H1 (cell line): ENCODE results near the gene EBF3. TPM values are rescaled to one million over a fixed set of nuclear protein-coding genes. Genes with fewer than 3 reads are reported as not detected.

Source experiments
- CTCF ChIA-PET: fragments of 300-600 bp; sonication (Branson Sonifier 250); formaldehyde crosslinking; loops from one replicate; lab custom pipeline; 2021; ENCODE audit not compliant: partially characterized antibody; lab: Charles Lee
- POLR2A ChIA-PET: fragments of 300-600 bp; sonication (Branson Sonifier 250); formaldehyde crosslinking; loops from one replicate; lab custom pipeline; 2021; ENCODE audit warnings: inconsistent platforms; ENCODE audit not compliant: partially characterized antibody; lab: Charles Lee
- DNase-seq, 2 experiments: peaks; one replicate each; pipeline versions ENCODE4 v3.0.0 to v3.0.0-alpha.2; 2010 to 2022; ENCODE audit warnings: low spot score in 2 of 2, low read depth in 1 of 2, mixed read lengths in 1 of 2
- FAIRE-seq: peaks from 2 replicates; lab custom pipeline; 2011; peaks lifted over from hg19 to GRCh38; lab: Jason Lieb, UNC
- H2AFZ ChIP-seq: 2 replicates; pipeline ENCODE4 v1.8.1; 2012; ENCODE audit warnings: low read length, inconsistent platforms
- H2AK5ac ChIP-seq: 2 replicates; pipeline ENCODE4 v1.6.1; 2013; ENCODE audit warnings: low read depth, low read length
- H2BK120ac ChIP-seq: replicated peaks from 2 replicates; pipeline ENCODE3; 2013; ENCODE audit warnings: low read depth, low read length, inconsistent platforms
- H2BK12ac ChIP-seq: 2 replicates; pipeline ENCODE4 v1.6.1; 2013; ENCODE audit warnings: low read depth, low read length
- H2BK15ac ChIP-seq: 2 replicates; pipeline ENCODE4 v1.6.1; 2013; ENCODE audit warnings: low read length
- H2BK20ac ChIP-seq: 2 replicates; pipeline ENCODE4 v1.6.1; 2013; ENCODE audit warnings: low read length
- H2BK5ac ChIP-seq: 2 replicates; pipeline ENCODE4 v1.6.1; 2013; ENCODE audit warnings: low read depth, low read length
- H3K14ac ChIP-seq: 2 replicates; pipeline ENCODE4 v1.6.1; 2013; ENCODE audit warnings: inconsistent platforms; ENCODE audit not compliant: insufficient read length
- H3K18ac ChIP-seq: 2 replicates; pipeline ENCODE4 v1.6.1; 2013; ENCODE audit warnings: low read length; ENCODE audit errors: extremely low read depth
- H3K23ac ChIP-seq: 2 replicates; pipeline ENCODE4 v1.6.1; 2013; ENCODE audit warnings: inconsistent platforms; ENCODE audit not compliant: insufficient read length
- H3K23me2 ChIP-seq: 2 replicates; pipeline ENCODE4 v1.6.1; 2013; ENCODE audit warnings: low read depth, low read length
- H3K27ac ChIP-seq: 2 replicates; pipeline ENCODE4 v1.6.1; 2011; ENCODE audit warnings: low read depth, low read length, inconsistent platforms
- H3K27me3 ChIP-seq, 4 experiments: replicated peaks in 1 of 4; 1 replicate in 1 of 4; 2 replicates in 3 of 4; pipeline versions ENCODE4 v1.6.1 to v1.8.1; 2011 to 2013; ENCODE audit warnings: low read length in 3 of 4, mild to moderate bottlenecking in 3 of 4, inconsistent platforms in 2 of 4, mixed read lengths in 2 of 4, moderate library complexity in 1 of 4; ENCODE audit not compliant: control insufficient read depth in 3 of 4, insufficient read depth in 3 of 4; ENCODE audit errors: extremely low read depth in 1 of 4
- H3K36me3 ChIP-seq, 4 experiments: 2 replicates each; pipeline versions ENCODE4 v1.6.1 to v1.8.1; 2011 to 2013; ENCODE audit warnings: mild to moderate bottlenecking in 4 of 4, low read length in 3 of 4, moderate library complexity in 2 of 4, control low read depth in 1 of 4, inconsistent platforms in 1 of 4; ENCODE audit not compliant: insufficient read depth in 4 of 4, control insufficient read depth in 2 of 4
- H3K4ac ChIP-seq: replicated peaks from 2 replicates; pipeline ENCODE3; 2013; ENCODE audit warnings: low read length, low read depth, mixed read lengths, inconsistent platforms; ENCODE audit not compliant: insufficient read length
- H3K4me1 ChIP-seq, 4 experiments: replicated peaks in 1 of 4; 1 replicate in 1 of 4; 2 replicates in 3 of 4; pipeline versions ENCODE4 v1.6.1 to v1.8.1; 2011 to 2013; ENCODE audit warnings: low read length in 3 of 4, inconsistent platforms in 2 of 4, mixed read lengths in 1 of 4; ENCODE audit not compliant: insufficient read depth in 4 of 4, control insufficient read depth in 3 of 4
- H3K4me2 ChIP-seq, 2 experiments: 2 replicates each; pipeline versions ENCODE4 v1.6.1 to v1.8.1; 2011 to 2013; ENCODE audit warnings: low read depth in 2 of 2, low read length in 2 of 2, control low read depth in 1 of 2, inconsistent platforms in 1 of 2, mild to moderate bottlenecking in 1 of 2; ENCODE audit not compliant: insufficient read depth in 1 of 2
- H3K4me3 ChIP-seq, 4 experiments: fragments of 200-600, 300-600 bp in 1 of 4; sonication (generic), shearing (Covaris generic), sonication (Bioruptor Twin) in 1 of 4; 2 replicates each; pipeline versions ENCODE4 v1.5.1 to v1.8.1; 2011 to 2016; ENCODE audit warnings: low read length in 4 of 4, low read depth in 3 of 4, control low read depth in 2 of 4, inconsistent platforms in 2 of 4, mild to moderate bottlenecking in 2 of 4, mixed read lengths in 1 of 4, moderate library complexity in 1 of 4; ENCODE audit not compliant: insufficient read depth in 2 of 4; ENCODE audit errors: extremely low read depth in 1 of 4
- H3K56ac ChIP-seq: replicated peaks from 2 replicates; pipeline ENCODE3; 2013; ENCODE audit warnings: low read depth, mild to moderate bottlenecking, mixed read lengths, low read length, inconsistent platforms; ENCODE audit not compliant: insufficient read length
- H3K79me1 ChIP-seq: 2 replicates; pipeline ENCODE4 v1.6.1; 2013; ENCODE audit warnings: low read depth, low read length, control low read depth
- H3K79me2 ChIP-seq, 2 experiments: 2 replicates each; pipeline versions ENCODE4 v1.6.1 to v1.8.1; 2012 to 2013; ENCODE audit warnings: low read length in 2 of 2, mild to moderate bottlenecking in 2 of 2, inconsistent platforms in 1 of 2; ENCODE audit not compliant: insufficient read depth in 2 of 2, control insufficient read depth in 1 of 2
- H3K9ac ChIP-seq, 4 experiments: replicated peaks in 1 of 4; 1 replicate in 1 of 4; 2 replicates in 3 of 4; pipeline versions ENCODE4 v1.6.1 to v1.8.1; 2011 to 2013; ENCODE audit warnings: low read depth in 3 of 4, low read length in 3 of 4, control low read depth in 2 of 4, mild to moderate bottlenecking in 2 of 4, moderate library complexity in 2 of 4, inconsistent platforms in 1 of 4; ENCODE audit errors: extremely low read depth in 1 of 4
- H3K9me3 ChIP-seq, 2 experiments: 2 replicates each; pipeline versions ENCODE4 v1.6.1 to v1.8.1; 2012 to 2013; ENCODE audit warnings: mild to moderate bottlenecking in 2 of 2, moderate library complexity in 2 of 2, control low read depth in 1 of 2, inconsistent platforms in 1 of 2, low read depth in 1 of 2, low read length in 1 of 2, mixed read lengths in 1 of 2; ENCODE audit not compliant: insufficient read depth in 2 of 2
- H4K20me1 ChIP-seq, 2 experiments: replicated peaks in 1 of 2; 2 replicates each; pipeline versions ENCODE3 to v1.8.1; 2011 to 2013; ENCODE audit warnings: inconsistent platforms in 2 of 2, low read length in 2 of 2, mild to moderate bottlenecking in 1 of 2; ENCODE audit not compliant: insufficient read depth in 2 of 2, control insufficient read depth in 1 of 2
- H4K5ac ChIP-seq: 2 replicates; pipeline ENCODE4 v1.6.1; 2013; ENCODE audit warnings: low read length, low read depth, mixed read lengths, inconsistent platforms; ENCODE audit not compliant: insufficient read length
- H4K8ac ChIP-seq: 2 replicates; pipeline ENCODE4 v1.8.0; 2013; ENCODE audit warnings: mild to moderate bottlenecking, moderate library complexity, low read length, inconsistent platforms; ENCODE audit not compliant: insufficient read depth; ENCODE audit errors: extremely low read depth
- H4K91ac ChIP-seq: replicated peaks from 2 replicates; pipeline ENCODE3; 2013; ENCODE audit warnings: low read length, mixed read lengths, inconsistent platforms; ENCODE audit not compliant: insufficient read length
- BRCA1 ChIP-seq: IDR thresholded peaks from 2 replicates; pipeline ENCODE4 v1.6.1; 2012; ENCODE audit warnings: low read depth, low read length, improper control_type of control experiment
- GABPA ChIP-seq: IDR thresholded peaks from 2 replicates; pipeline ENCODE4 v1.6.1; 2011; ENCODE audit warnings: mild to moderate bottlenecking, low read length, moderate library complexity, borderline replicate concordance; ENCODE audit not compliant: insufficient read depth
- SAP30 ChIP-seq: fragments of 300-600 bp; sonication (generic); IDR thresholded peaks from 2 replicates; pipeline ENCODE4 v1.7.1; 2012; ENCODE audit warnings: low read length, moderate library complexity, mild to moderate bottlenecking, inconsistent platforms; ENCODE audit not compliant: insufficient read depth, insufficient replicate concordance
- SRF ChIP-seq: IDR thresholded peaks from 2 replicates; pipeline ENCODE4 v1.6.1; 2011; ENCODE audit warnings: mild to moderate bottlenecking, low read depth, low read length, moderate library complexity
- WGBS, 2 experiments: shearing (Covaris generic) in 1 of 2; methylation state at CpG; one replicate each; pipeline versions ENCODE4 v1.1.6 to v1.1.7; 2013 to 2015; ENCODE audit warnings: low lambda C conversion rate in 2 of 2, mixed read lengths in 2 of 2, inconsistent platforms in 1 of 2, low coverage in 1 of 2, missing lambda C conversion rate in 1 of 2; ENCODE audit not compliant: insufficient replicate concordance in 2 of 2, insufficient coverage in 1 of 2, insufficient read length in 1 of 2; ENCODE audit errors: extremely low coverage in 1 of 2, missing lambda C conversion rate in 1 of 2; 5-methylcytosine and 5-hydroxymethylcytosine counted together
- polyA plus RNA-seq, 7 experiments: library from polyadenylated mRNA; depleted of rRNA in 3 of 7; stranded (reverse) in 5 of 7; unstranded in 2 of 7; fragments of >200 nt in 5 of 7; fragments of 200-250 nt in 2 of 7; gene quantifications; 1 replicate in 5 of 7; 2 replicates in 1 of 7; 4 replicates in 1 of 7; pipeline versions ENCODE4 v1.2.1 to v1.2.3, GENCODE V29; 2011 to 2013; ENCODE audit warnings: missing spikeins in 2 of 7, mixed read lengths in 2 of 7
- total RNA-seq: library from RNA; stranded (reverse); fragmentation: NEBNext Ultra II Directional; extraction: Animal tissue kit (Norgen Biotek cat#: 25700); gene quantifications from 2 replicates; pipeline ENCODE4 v1.2.1, GENCODE V29; 2021
- TF ChIP-seq, protein P1 (sequence below): IDR thresholded peaks from 2 replicates; pipeline ENCODE4 v1.6.1; 2012; ENCODE audit warnings: inconsistent platforms

Gene EBF3
- total and polyA plus RNA-seq, 2 of the 8 experiments (the other 6 are each of a cell fraction or from before 2014, with no cell fraction given) = 0.08 to 0.26 TPM

DNA sequence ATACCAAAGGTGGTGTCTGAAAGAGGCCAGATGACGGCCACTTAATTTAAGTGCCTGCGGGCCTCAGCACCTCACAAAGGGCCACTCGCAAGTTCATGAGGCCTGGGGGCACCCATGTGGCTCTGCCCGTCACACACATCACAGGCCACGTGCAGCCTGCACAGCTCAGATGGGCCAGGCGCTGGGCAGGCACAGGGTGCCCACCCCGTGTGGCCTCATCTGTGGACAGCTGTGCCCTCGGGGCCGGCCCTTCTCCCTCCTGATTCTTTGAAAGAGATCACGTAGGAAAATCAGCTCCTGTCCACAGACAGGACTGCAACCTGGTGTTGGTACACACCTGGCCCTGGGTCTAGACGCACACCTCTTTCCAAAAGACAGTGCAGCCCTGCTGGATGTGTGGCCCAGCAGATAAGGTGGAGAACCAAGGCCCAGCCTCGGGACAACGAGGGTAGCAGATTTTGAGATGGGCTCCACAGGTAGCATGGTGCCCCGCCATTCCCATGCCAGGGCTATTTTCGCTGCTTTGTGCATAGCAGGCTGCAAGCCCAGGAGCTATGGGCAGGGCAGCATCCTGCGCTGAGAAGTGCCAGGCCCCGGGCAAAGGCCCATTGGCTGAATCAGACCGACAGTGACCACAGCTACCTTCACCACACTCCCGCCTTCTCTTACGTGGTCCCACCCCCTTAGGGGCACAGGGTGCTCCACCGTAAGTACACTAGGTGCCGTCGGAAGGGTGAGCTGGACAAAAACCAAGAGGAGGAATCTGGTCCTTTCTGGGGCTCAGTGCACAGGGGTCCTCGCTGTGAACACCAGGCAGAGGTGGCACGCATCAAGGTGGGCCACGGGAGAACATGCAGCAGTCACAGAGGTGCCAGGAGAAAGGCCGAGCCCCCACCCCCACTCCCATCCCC lies 124.5 kb downstream of the EBF3 start:
- Histone ChIP-seq H3K9ac (no peak overlapping the region), H3K23me2 (no peaks in the 10 kb centered on the region), H3K14ac (no peak overlapping the region), H3K36me3 (no peaks in the 10 kb centered on the region), H2BK15ac (no peak overlapping the region), H2AFZ (no peak overlapping the region), H3K23ac (no peak overlapping the region), H2AK5ac (no peak overlapping the region), H3K4ac (no peak overlapping the region), H3K4me3 (no peak overlapping the region), H3K18ac (no peak overlapping the region), H3K56ac (no peak overlapping the region), H3K4me1 (no peaks in the 10 kb centered on the region), H3K79me2 (no peaks in the 10 kb centered on the region), H2BK120ac (no peak overlapping the region), H3K79me1 (no peaks in the 10 kb centered on the region), H3K9me3 (no peaks in the 10 kb centered on the region), H3K27me3 (no peaks in the 10 kb centered on the region), H4K20me1 (no peaks in the 10 kb centered on the region), H2BK5ac (no peak overlapping the region), H2BK12ac (no peak overlapping the region), H4K91ac (no peak overlapping the region), H2BK20ac (no peak overlapping the region), H4K5ac (no peak overlapping the region), H3K4me2 (no peak overlapping the region), H4K8ac (no peak overlapping the region), H3K27ac (no peak overlapping the region)
- FAIRE-seq = no peak
- 93% methylated on average over 26 of the region's 27 CpGs; no CpG with 5 or more reads in 1 of the 2 experiments for WGBS, 2 experiments
- no peak for DNase-seq
- ChIA-PET POLR2A (no interaction called here), CTCF (interaction anchor here (0.6 to 2.2 kb wide), 4 partner anchors 9 to 205 kb away, joined by 3 to 9 read pairs (median 4); no protein-coding TSS in a partner anchor)
- TF ChIP-seq BRCA1 (no peak), SRF (no peak), GABPA (no peak), SAP30 (no peak)
- TF ChIP-seq, protein P1, sequence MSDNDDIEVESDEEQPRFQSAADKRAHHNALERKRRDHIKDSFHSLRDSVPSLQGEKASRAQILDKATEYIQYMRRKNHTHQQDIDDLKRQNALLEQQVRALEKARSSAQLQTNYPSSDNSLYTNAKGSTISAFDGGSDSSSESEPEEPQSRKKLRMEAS = no peak
- TF ChIP-seq, all 59 proteins: peak for 0
